Retina (tissue), 1 donor: ENCODE results near the gene WWC2.

Source experiments
- DNase-seq: peaks from one replicate; pipeline ENCODE4 v3.0.0-alpha.2; 2016

Gene WWC2

DNA sequence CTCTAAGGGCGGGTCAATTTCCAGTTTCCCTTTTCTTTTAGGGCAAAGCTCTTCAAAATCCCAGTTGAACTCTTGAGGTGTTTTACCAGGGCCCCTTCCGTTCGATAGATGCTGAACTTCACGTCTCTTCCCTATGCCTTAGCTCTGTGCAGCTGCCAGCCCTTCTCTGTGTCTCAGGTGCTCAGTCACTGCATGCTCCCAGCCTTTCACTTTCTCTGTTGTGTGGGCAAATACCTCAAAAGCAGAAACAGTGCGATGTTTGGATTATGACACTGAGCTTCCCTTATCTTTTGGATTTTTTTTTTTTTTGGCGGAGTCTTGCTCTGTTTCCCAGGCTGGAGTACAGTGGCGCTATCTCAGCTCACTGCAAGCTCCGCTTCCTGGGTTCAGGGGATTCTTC is 112.5 kb downstream of the WWC2 start:
- DNase-seq = no peak

DNA sequence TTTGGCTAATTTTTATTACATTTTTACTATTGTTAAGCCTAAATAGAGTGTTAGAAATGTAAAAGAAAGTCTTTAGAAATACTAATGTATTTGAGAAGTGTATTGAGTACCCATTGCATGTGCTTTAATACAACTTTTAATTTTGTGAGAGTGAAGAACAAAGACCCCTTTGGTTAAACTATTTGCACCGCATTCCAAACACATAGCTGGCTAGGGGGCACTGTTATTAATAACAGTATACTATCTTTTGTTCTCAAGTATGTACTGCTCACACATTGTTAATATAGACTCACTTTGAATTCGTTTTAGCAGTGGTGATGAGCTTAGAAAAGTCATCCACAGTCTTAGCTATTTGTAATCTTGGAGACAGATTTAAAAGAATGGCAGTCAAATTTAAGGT is 114.9 kb downstream of the WWC2 start:
- no peak for DNase-seq

DNA sequence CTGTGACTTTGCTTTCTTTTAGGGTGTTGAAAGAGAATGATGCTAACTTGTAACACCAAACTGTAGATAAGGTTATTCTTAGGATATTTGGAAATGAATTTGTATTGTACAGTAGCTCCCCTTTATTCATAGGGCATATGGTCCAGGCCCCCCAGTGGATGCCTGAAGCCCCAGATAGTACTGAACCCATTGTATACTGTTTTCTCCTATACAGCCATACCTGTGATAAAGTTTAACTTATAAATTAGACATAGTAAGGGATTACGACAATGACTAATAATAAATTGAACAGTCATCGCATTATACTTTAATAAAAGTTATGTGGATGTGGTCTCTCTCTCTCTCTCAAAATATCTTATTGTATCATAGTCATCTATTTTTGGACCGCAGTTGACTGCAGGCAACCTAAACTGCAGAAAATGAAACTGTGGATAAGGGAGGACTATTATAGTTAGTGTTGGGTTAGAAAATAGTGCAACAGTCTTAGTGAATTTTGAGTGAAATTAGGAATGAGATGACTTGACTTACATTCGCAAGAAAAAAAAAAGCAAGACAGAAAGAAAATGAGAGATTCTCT is 115.9 kb downstream of the WWC2 start:
- DNase-seq = no peak

DNA sequence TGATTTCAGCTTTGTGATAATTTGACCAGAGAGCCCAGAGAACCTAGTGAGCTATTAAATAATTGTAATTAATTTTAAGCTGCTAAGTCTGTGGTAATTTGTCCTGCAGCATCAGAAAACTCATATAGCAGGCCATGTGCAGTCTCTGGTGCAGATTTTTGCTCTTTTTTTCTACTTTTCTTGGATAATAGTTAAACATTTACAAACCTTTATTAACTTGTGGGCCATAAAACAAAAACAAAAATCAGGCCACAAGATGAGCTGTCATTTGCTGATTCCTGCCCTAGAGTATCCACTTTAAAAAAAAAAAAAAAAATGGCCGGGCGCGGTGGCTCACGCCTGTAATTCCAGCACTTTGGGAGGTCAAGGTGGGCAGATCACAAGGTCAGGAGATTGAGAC is 121.2 kb downstream of the WWC2 start:
- no peak for DNase-seq

DNA sequence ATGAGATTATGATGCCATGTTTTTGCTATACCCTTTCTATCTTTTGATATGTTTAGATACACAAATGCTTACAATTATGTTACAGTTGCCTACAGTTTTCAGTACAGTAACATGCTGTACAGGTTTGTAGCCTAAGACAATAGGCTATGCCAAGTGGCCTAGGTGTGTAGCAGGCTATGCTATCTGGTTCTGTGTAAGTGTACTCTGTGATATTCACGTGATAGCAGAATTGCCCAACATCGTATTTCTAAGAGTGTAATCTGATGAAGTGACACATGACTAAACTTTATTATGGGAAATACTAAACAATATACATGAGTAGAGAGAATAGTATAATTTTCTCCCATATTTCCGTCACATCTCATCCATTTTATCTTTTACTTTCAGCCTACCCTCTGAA is 124.0 kb downstream of the WWC2 start:
- no peak for DNase-seq

DNA sequence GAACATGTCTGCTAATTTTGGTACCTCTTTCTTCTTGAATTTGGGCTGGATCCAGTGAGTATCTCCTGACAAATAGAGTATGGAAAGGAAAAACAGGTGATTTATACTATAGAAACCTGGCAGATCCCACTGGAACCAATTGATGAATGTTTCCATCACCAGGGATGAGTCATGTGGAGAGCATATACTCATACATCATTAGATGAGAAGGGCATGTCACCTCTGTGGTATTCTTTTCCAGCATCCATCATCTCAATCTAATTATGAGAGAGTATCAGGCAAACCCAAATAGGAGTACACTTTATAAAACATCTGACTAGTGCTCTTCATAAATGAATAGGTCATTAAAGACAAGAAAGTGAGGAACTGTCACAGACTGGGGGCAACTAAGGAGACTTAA is 130.3 kb downstream of the WWC2 start:
- DNase-seq = no peak

DNA sequence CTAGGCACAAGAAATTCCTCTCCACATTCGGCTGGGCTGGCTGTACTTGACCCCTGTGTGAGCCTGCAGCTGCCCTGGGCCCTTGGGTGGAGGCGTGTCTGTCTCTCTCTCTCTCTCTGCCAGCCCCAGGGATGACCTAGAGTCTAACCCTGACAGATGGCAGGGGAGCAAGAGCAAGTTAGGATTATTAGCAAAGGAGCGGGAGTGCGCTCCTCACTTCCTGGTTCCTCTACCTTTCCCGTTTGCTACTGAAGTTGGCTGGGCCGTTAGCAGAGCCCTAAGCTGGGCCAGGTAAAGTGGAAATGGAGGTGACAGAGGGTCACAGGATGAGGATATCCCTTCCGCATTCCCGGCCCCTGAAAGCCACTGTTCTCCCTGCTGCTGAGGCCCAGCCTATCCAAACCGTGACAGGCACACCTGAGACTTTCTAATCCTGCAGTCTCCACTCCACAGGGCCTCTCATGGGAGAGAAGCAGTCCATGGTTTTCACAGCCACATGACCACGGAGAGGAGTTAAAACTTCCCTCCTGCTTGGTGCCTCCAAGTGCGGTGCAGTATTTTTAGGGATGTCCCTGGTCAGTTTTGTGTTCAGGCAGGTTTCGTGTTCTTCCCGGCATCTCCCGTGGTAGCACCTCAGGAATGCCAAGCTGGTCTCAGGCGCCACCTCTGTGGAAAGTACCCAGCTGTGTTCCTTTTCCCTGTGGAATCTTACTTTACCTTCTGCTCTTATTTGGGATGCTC is 141.7 kb downstream of the WWC2 start:
- no peak for DNase-seq

DNA sequence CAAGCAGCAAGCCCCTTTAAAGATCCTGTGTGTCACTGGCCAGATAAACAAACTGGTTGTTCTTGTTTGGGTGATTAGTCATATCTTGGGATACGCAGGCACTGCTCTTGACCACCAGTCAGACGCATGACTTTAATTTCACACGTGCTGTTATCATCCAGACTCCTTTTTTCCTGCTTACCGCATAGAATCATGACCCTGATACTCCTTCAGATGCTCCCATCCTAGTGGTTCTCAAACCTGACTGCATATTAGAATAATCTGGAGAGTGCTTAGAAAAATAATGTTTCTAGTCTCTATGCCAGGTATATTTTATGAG is 142.2 kb downstream of the WWC2 start:
- no peak for DNase-seq

- peak; percentile 36 for DNase-seq
Observed at GRCh38 chr4:183241721-183242151, 142.7 kb downstream of the WWC2 start.

DNA sequence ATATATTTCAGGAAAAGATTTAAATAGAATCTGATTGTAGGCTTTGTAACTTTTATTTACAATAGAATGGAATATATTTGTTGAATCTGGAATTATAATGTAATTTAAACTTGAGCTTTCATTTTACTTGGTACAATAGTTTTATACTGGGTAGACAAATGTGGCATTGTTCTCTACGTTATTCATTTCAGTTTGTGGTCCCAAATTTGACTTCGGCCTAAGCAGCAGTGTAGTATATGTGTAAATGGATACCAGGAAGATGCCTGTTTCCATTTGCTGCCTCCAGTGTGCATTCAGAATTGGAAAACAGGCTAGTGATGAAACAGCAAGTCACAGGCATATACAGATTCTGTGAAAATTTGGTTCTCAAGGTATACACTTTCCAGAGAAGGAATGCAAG is 143.2 kb downstream of the WWC2 start:
- no peak for DNase-seq

GRCh38 chr4:183244019-183244418 is 145.0 kb downstream of the WWC2 start:
- DNase-seq = no peak

GRCh38 chr4:183244506-183244905 is 145.4 kb downstream of the WWC2 start:
- no peak for DNase-seq

DNA sequence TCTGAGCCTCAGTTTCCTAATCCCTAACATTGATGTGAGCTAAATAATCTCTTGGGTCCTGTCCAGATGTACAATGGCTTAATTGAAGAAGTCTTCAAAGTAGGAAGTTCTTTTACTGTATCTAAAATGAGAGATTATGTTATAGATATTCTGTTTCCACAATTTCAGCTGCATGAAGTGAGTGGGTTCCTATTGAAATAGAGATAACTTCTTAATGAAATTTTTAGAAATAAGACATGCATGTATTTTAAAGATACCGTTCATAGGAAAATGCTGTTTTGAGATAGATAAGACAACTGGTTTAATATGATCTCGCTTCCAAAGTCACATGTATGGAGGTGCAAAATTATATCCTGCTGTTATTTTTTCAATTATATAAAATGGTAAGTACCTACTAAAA is 149.1 kb downstream of the WWC2 start:
- DNase-seq = no peak

- DNase-seq = no peak
Observed at GRCh38 chr4:183249854-183250253, 150.8 kb downstream of the WWC2 start.

- no peak for DNase-seq
Observed at GRCh38 chr4:183250831-183251230, 151.8 kb downstream of the WWC2 start.

GRCh38 chr4:183252959-183253358 is 153.9 kb downstream of the WWC2 start:
- no peak for DNase-seq

DNA sequence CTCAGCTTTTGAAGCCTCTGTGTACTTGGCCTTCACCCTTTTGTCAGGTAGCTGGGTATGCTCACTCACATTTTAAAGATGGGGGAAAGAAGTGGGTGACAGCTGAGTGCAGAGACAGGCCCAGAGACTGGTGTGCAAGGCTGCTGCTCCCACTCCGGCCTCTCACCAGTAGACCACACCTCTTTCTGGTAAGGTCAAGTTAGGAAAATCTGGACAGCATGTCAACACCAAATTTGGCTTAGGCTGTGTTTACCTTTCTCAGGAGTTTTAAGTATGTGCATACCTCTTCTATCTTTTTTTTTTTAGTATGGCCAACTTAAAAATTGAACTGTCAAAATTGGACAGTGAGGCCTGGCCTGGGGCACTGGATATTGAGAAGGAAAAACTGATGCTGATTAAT is 154.4 kb downstream of the WWC2 start:
- DNase-seq = no peak

- no peak for DNase-seq
Observed at GRCh38 chr4:183254162-183254561, 155.1 kb downstream of the WWC2 start.

DNA sequence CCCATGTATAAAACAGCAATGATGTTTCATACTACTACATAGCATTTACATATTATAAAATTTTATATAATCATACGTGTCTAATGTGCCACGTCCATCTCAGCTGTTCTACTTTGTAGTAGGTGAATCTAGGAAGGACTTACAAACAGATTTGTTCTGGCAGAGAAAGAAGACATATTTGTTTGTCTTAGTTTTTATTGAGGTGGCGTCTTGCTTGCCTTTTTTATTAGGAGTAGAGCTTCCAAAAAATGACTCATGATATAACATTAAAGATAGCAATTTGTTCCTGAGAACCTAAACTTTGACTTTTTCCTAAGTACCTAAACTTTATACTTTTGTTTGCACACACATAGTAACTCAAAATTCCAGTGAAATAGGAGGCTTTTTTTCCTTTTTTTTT is 156.4 kb downstream of the WWC2 start:
- DNase-seq = no peak

DNA sequence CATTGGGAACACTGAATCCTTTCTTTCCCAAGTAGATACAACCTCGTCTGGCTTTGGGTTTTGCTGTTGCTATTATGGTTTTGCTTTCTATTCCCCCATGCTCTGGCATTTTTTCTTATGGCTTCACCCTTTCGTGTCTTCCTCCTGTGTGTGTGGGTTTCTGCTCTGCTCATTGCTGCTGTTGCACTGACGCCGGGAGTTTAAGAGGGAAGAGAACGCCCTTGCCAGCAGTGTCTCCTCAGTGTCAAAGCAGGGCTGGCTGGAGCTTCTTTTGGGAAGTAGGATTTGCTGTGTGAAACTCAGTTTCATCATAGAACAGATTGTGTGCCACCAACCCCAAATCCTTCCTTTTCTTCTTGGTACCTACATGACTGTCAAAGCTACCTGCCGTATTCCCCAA is 157.3 kb downstream of the WWC2 start:
- no peak for DNase-seq

DNA sequence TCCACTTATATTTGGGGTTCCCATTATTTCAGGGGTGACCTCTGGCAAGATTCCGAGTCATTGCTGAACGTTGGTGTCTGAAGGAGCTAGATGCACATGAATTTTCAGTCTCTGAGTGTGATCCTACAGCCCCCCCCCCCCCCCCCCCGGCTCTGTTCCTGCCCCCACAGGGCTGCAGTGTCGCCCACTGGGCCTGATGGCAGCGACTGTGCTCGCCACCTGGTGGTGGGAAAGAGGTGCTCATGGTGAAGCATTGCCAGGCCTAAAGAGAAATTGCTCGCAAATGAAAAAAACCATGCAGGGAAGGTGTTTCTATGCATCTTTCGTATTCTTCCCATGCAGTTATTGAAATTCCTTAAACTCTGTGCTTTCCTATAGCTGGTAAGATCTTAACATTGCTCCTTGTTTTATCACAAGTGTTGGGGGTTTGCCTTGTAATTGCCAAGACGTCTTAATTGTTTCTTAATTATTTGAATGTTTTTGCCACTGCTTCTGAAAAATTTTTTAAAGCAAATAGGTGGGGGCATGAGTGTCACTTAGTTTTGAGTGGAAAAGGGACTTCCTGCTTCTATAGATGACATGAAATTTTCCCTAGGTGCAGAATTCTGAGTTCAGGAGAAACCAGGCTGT is 157.8 kb downstream of the WWC2 start:
- peak; percentile 34 for DNase-seq

DNA sequence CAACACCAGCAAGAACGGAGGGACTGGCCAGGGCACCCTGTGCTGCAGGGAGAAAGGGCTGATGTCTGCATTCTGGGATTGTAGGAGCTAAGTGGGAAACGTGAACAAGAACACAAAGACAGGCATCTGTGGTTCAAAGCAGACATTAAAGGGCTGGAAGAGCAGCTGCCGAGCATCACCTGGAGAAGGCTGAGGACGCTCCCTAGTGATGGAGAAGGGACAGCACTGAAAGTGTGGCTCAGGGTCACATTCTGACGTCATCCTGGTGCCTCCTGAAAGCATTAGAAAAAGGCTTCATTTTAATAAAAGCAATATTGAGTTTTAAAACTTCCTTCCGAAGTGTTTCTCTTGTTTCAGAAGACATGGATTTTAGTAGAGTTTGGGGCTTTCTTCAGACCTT is 158.8 kb downstream of the WWC2 start:
- DNase-seq = no peak

DNA sequence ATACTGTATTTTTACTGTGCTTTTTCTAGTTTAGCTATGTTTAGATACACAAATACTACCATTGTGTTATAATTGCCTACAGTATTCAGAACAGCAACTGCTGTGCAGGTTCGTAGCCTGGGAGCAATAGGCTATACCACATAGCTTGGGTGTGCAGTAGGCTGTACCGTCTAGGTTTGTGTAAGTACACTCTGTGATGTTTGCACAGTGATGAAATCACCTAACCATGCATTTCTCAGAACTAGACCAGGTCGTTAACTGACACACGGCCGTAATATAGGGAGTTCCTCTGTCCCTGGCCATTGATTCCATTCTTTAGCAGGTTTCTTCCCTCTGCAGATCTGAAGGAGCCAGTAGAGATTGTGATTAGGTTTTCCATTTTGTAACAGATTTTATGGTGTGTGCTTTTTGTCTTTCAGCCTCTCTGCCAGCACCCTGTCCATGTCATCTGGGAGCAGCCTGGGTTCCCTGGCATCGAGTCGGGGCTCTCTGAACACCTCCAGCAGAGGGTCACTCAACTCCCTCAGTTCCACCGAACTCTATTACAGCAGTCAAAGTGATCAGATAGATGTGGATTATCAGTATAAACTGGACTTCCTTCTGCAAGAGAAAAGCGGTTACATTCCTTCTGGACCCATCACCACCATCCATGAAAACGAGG is 161.6 kb downstream of the WWC2 start:
- DNase-seq = no peak
